T47D (cell line): Measurements from ENCODE around the gene KLHL33.
A peak's percentile ranks its signal among the peaks of the same experiment; 100 is the strongest.

ENCODE experiments used
- DNase-seq, 2 experiments: peaks; one replicate each; pipeline versions ENCODE4 v3.0.0 to v3.0.0-alpha.2; 2011 to 2012; ENCODE audit warnings: low read depth in 1 of 2, low spot score in 1 of 2
- JUND ChIP-seq: IDR thresholded peaks from 2 replicates; pipeline ENCODE4 v1.6.1; 2012; ENCODE audit warnings: low read depth
- in situ Hi-C: cut with HindIII; loops from 2 replicates; pipeline ENCODE4 v1.10.0; 2016; ENCODE audit warnings: low sequenced_read_pairs, low pct_unique_long_range_greater_than_20kb

KLHL33 gene, protein sequence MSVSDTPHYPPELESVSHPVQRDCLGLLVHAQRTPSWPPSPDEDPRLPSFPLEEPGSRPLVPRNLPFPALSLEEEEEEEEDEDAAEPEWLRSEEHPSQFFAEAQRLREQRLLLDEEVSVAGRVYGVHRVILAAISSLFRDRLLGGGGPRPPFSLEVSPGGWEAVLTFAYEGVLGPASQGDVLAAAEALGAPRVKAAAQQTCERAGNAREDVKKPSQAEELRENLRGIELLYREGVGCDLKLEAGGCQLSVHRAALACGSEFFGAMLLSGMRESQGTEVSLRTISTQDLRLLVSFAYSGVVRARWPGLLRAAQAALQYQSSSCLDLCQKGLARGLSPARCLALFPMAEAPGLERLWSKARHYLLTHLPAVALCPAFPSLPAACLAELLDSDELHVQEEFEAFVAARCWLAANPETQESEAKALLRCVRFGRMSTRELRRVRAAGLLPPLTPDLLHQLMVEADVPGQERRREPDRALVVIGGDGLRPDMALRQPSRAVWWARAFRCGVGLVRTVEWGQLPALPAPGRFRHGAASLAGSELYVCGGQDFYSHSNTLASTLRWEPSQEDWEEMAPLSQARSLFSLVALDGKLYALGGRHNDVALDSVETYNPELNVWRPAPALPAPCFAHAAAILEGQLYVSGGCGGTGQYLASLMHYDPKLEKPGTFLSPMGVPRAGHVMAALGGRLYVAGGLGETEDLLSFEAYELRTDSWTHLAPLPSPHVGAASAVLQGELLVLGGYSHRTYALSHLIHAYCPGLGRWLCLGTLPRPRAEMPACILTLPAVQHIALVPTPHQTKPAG

DNA sequence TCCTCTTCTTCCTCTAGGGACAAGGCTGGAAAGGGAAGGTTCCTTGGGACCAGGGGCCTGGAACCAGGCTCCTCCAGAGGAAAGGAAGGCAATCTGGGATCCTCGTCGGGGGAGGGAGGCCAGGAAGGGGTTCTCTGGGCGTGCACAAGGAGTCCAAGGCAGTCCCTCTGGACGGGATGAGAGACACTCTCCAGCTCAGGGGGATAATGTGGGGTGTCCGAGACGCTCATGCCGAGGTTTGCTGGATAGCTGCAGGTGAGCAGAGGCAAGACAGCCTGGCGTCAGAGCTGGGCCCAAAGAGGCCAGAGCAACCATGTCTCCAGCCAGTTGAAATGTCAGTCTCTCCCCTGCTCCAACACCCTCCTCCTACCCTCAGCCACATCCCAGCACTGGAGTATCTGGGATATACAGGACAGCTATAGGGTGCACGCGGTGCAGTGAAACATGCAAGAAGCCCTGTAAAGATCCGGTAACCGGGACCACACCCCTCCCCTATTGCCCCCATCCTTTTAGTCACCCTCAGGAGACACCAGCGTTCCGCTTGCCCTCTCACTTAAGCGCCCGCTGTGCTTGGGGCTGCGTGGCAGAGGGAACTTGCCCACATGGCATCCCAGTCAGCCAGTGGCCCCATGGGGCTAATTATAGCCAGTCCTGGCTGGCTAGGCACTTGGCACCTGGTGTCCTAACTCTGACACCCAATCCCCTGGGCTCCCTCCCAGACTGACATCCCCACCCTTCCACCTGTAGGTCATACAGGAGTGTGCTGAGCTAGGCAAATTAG is at the start of gene KLHL33:
TSS of gene KLHL33 (minus strand) at position 585 of the 781 bp plus-strand sequence. CDS start at position 230, 355 bp downstream.
- no peak for DNase-seq
- in situ Hi-C loops: no loop called here
- TF ChIP-seq JUND: no peak

DNA sequence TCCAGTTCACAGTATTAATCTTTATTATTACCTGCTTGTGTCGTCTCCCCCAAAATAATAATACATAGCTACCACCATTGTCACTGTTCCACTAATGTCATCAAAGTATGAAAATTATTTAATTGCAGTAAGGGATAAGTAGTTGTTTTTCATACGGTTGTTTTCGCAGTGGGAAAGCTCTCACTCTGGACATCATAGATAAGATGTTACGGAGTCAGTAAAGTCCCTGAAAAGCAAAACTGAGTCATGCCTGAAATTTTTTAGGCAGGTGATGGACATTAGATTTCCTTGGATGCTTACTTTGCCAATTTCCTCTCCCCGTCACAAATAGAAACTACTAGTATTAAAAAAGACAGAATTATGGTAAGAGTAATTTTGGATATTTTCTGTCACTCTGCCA is 46.4 kb upstream of the KLHL33 start:
- DNase-seq: no peak
- in situ Hi-C loops: no loop called here
- TF ChIP-seq JUND: no peak

DNA sequence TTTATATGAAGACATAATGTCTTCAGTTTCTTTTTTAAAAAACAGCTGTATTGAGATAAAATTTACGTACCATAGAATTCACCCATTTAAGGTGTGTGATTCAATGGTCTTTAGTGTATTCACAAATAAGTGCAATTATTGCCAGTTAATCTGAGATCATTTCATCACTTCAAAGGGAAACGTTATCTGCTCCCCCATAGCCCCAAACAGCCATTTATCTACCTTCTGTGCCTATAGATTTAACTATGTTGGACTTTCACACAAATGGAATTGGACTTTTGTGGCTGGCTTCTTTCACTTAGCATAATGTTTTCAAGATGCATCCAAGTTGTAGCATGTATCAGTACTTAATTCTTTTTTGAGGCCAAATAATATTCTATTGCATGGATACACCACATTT is 42.9 kb upstream of the KLHL33 start:
- in situ Hi-C loops: no loop called here
- DNase-seq: no peak
- no peak for TF ChIP-seq JUND

DNA sequence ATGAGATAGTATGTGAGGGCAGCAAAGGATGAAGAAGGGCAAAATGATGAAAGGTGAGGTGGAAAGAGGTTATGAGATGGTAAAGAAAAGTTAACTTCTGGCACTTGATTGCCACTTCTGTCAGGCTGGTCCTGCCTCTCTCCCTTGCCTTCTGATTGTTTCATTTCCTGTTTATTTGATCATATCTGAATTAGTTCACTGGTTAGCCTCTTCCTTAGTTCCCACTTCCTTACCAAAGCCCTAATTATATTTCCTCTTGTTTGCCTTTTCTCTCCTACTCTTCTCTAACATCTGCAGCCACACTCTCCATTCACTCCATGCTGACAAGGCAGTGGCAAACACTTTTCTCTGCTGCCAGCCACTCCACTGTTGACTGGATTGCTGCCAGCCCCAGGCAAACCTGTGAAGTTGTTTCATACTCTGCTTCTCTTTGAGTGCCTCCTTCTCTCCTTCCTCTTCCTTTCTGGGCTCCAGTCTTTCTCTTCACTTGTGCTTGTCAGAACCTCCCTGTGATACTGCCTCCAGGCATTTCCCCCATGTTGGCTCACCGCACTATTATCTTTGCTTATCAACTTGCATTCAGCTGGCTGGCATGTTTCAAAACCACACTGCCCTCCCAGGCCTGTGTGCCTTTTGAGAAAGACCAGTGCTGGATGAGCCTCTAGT is 41.4 kb upstream of the KLHL33 start:
- TF ChIP-seq JUND: no peak
- in situ Hi-C loops: no loop called here
- DNase-seq: no peak

DNA sequence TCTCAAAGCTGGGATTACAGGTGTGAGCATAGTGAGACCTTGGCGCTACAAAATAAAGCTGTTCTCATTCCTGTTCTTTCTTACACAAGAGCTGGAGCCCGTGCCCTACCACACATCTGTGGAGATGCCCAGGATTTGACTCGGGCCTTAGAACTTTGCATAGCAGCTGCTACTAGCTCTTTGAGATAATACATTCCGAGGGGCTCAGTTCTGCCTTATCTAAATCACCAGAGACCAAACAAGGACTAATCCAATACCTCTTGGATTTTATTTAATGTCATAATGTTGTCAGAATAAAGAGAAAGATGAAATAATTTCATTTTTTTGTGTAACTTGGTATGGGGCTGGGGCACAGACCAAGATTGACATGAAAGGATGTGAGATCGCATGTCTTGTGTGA is 40.8 kb upstream of the KLHL33 start:
- in situ Hi-C loops: no loop called here
- DNase-seq: no peak
- TF ChIP-seq JUND: no peak

DNA sequence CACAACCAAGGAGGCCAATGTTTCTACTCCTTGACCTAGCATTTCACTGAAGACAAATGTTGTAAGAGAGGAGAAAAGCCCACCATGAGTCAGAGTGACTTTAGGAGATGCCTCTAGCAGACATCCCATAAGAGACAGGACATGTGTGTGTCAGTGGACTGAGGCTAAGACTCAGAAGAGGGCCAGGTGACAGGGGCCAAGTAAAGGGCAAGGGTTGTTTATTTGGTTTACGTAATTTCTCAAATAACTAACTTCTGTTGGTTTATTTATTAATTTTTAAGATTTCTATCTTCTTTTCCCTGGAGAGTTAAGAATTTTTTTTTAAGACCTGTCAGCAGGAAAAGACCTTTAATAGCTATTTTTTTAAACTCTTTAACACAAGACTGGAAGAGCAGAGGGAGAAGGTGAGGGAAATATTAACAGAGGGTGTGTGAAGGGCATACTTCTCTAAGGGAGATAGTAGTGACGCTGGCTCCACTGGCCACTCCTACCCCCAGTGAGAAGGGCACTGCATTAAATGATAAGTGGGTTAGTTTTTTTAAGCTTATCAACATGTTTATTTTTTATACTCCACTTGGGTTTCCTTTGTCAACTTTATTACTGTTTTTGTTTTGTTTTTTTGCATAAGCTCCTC is 36.7 kb upstream of the KLHL33 start:
- TF ChIP-seq JUND: no peak
- DNase-seq: no peak
- in situ Hi-C loops: no loop called here

DNA sequence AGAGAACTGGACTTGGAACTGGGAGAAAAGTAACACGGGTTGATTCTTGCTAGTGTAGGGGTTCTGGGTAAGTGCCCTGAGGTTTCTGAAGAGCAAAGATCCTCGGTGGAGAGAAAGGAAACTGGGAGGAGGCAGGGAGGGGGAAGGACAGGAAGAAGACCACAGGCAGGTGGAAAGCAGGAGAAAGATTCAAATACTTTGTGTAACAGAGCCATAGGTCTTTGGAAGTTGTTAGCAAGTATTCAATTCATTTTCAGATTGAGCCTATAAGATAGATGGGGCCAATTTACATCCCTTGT is 34.6 kb upstream of the KLHL33 start:
- DNase-seq: no peak
- in situ Hi-C loops: no loop called here
- no peak for TF ChIP-seq JUND

DNA sequence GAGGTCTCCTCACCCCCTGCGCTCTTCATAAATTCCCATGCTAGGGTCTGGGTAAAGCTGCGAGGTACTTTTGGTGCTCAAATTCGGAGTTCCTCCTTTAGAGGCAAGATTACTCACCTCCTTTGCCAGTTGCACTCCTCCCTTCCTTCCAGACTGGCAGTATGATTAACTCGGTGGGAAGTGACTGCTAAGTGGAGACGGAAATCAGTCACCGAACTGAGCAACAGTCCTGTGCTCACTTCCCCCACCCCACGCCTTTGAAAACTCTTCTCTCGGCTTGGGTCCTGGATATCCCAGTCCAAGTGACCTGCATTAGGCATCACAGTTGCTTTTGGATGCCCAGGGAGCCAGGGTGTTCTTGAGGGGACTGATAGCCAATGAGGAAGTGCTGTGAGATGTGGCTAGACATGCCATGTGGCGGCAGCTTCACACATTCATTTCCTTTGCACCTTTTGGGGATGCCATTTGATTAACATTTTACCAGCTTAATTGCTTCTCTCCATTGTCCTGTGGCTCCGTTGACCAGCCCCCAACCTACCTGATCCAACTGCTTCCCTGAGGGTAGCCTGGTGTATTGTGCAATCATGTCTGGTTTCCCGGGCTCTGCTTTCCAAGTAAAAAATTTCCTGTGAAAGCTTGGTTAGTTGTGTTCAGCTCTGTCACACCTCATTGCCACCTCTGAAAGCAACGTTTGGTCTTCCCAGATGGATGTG is 34.1 kb upstream of the KLHL33 start:
- in situ Hi-C loops: no loop called here
- peak in 1 of 2 experiments; percentile 36 for DNase-seq
- no peak for TF ChIP-seq JUND

DNA sequence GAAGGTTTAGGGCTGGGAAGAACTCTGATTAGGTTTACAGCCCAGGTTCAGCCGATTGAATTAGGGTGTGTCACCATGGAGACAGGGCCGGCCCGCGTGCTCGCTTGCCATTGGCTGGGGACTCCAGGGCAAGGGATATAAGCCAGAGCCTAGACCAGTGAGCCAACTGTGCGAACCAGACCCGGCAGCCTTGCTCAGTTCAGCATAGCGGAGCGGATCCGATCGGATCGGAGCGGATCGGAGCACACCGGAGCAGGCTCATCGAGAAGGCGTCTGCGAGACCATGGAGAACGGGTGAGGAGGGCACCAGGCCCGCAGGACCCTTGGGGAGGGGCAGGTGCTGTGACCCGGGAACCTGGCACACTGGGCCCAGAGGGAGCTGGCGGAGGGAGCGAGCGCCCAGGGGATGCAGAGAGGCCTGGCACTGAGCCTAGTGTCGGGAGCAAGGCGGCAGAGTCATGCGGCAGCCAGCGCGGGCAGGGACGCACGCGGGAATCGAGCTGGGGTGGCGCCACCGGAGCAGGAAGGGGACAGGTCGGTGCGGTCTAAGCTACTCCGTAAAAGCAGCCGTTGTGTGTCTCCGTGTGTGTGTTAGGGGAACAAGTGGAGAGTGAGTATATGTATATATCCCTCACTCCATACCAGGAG is 33.4 kb upstream of the KLHL33 start, which contains the start of gene PNP:
TSS of gene PNP (plus strand) at position 165 of the 648 bp plus-strand sequence. CDS start at position 284, 119 bp downstream.
- peak; percentile 82 to 90 for DNase-seq
- in situ Hi-C loops: no loop called here

DNA sequence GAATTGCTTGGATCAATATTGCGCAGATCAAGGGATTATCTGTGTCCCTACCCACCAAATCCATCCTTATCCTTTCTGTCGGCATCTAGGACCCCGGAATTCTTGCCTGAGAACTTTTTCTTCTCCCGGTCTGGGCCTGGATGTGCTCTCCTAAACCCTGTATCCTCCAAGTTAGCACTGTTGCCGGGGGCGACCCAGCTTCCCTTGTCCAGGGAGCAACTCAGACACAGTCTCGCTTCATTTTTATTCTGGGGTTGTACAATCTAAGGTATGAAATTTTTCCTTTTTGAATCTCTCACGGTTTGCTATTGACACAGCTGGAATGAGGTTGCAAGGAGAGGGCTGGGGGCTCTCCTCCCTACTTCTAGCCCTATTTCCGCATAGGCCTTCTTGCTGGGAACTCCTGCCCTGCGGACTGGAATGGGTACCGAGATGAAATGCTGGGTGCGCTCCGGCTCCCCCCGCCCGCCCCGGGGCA is 32.8 kb upstream of the KLHL33 start:
- no peak for DNase-seq
- no peak for TF ChIP-seq JUND
- in situ Hi-C loops: no loop called here

More for the DNA sequence above, 33.4 kb upstream of the KLHL33 start, which contains the start of gene PNP:
- no peak for TF ChIP-seq JUND
